LNCaP clone FGC (cell line): ENCODE data around the gene GDF10.

Source experiments
- DNase-seq: peaks from one replicate; pipeline ENCODE4 v3.0.0-alpha.2; 2011; ENCODE audit warnings: low read depth
- H3K4me3 ChIP-seq: 2 replicates; pipeline ENCODE4 v1.5.1; 2011; ENCODE audit warnings: mild to moderate bottlenecking, low read depth, low read length, control low read depth
- TF ChIP-seq, protein P1 (sequence below): IDR thresholded peaks from 2 replicates; pipeline ENCODE4 v1.5.1; 2012; ENCODE audit warnings: mild to moderate bottlenecking; ENCODE audit not compliant: control insufficient read depth, insufficient read depth; ENCODE audit errors: extremely low read depth

Gene GDF10

DNA sequence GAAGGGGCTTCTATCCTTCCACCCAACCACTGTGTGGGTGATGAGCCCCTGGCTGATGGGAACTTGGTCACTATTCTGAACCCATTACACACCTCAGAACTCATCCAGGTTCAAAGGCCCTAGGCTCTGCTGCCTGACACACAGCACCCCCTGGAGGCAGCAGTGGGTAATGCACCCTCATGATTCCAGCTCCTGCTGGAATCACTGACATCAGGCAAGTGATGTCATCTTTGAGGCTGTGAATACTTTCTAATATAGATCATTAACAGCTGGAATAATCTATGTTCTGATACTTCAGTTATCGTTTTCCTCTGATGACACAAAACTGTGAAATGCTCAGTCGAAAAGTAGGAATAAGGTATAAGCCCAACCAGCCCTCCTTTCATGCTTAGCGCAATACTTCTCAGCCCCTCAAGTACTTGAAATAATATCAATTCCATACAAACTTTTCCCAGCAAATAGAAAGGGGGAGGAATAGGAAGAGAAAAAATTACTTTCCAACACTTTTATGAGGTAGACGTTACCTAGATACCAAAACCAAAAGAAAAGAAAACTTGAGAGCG, 40.7 kb downstream of the GDF10 start:
- no peak overlapping the region for H3K4me3 ChIP-seq
- no peak for DNase-seq
- TF ChIP-seq, protein P1, sequence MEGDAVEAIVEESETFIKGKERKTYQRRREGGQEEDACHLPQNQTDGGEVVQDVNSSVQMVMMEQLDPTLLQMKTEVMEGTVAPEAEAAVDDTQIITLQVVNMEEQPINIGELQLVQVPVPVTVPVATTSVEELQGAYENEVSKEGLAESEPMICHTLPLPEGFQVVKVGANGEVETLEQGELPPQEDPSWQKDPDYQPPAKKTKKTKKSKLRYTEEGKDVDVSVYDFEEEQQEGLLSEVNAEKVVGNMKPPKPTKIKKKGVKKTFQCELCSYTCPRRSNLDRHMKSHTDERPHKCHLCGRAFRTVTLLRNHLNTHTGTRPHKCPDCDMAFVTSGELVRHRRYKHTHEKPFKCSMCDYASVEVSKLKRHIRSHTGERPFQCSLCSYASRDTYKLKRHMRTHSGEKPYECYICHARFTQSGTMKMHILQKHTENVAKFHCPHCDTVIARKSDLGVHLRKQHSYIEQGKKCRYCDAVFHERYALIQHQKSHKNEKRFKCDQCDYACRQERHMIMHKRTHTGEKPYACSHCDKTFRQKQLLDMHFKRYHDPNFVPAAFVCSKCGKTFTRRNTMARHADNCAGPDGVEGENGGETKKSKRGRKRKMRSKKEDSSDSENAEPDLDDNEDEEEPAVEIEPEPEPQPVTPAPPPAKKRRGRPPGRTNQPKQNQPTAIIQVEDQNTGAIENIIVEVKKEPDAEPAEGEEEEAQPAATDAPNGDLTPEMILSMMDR, result peak; percentile 98

GRCh38 chr10:47344996-47345870, 45.2 kb downstream of the GDF10 start:
- no peak for DNase-seq
- TF ChIP-seq, protein P1, result no peak
- no peak overlapping the region for H3K4me3 ChIP-seq

GRCh38 chr10:47346581-47347302, 46.7 kb downstream of the GDF10 start:
- TF ChIP-seq, protein P1, result no peak
- no peak overlapping the region for H3K4me3 ChIP-seq
- peak; percentile 26 for DNase-seq

DNA sequence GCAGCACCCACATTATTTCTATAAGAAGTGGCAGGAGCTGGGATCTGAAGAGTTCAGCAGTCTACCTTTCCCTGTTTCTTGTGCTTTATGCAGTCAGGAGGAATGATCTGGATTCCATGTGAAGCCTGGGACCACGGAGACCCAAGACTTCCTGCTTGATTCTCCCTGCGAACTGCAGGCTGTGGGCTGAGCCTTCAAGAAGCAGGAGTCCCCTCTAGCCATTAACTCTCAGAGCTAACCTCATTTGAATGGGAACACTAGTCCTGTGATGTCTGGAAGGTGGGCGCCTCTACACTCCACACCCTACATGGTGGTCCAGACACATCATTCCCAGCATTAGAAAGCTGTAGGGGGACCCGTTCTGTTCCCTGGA, 47.3 kb downstream of the GDF10 start:
- H3K4me3 ChIP-seq, result no peak overlapping the region
- TF ChIP-seq, protein P1, result no peak
- no peak for DNase-seq

- TF ChIP-seq, protein P1, result no peak
- no peak for DNase-seq
Measured at GRCh38 chr10:47348138-47348651, 48.2 kb downstream of the GDF10 start, which contains the start of gene RBP3. TSS of gene RBP3 (plus strand) at chr10:47348363. CDS start at chr10:47348485, 122 bp downstream.

GRCh38 chr10:47348661-47349470, 48.9 kb downstream of the GDF10 start:
- TF ChIP-seq, protein P1, result no peak
- no peak for DNase-seq
- no peak overlapping the region for H3K4me3 ChIP-seq

More at GRCh38 chr10:47348138-47348651, 48.2 kb downstream of the GDF10 start, which contains the start of gene RBP3:
- no peak within 1 kb of the TSS for H3K4me3 ChIP-seq
